ENCODE data around the gene VEGFA. TPM values are rescaled to one million over a fixed set of nuclear protein-coding genes. Genes with fewer than 3 reads are reported as not detected.
"Not testable (repeated sequence)": the region's sequence is repeated elsewhere in the genome, so short reads cannot be mapped to it uniquely, and the experiment has no call there.

The VEGFA gene
- total RNA-seq, 1 donor from 2014 or later, result 23.1 TPM

DNA sequence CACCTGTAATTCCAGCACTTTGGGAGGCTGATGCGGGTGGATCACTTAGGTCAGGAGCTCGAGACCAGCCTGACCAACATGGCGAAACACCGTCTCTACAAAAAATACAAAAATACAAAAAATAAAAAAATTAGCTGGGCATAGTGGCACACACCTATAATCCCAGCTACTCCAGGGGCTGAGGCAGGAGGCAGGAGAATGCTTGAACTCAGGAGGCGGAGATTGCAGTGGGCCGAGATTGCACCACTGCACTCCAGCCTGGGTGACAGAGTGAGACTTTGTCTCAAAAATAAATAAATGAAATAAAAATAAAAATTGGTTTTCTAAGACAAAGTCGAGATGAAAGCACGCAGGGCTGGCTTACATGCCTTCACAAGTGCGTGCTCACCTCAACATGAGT lies 49.0 kb downstream of the VEGFA start:
- intact Hi-C loops (cut with micrococcal nuclease), result not testable (repeated sequence)

DNA sequence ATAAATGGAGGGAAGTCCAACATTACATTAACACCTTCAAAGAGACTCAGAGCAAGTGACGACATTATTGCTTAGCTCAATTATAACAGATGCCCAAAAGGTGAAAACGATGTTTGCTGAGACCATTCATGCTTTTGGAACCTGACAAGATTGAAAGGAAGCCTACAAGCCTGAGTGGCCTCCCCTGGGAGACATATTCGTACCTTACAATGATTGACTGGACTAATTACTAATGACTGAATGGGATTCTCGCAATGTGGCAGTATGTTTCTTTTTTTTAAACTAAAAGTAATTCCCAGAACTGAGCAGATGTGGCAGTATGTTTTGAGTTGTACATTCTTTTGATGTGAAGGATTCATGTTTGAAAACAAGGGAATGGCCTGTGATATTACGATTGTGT lies 49.9 kb downstream of the VEGFA start:
- intact Hi-C loops (cut with micrococcal nuclease), result no loop called here

DNA sequence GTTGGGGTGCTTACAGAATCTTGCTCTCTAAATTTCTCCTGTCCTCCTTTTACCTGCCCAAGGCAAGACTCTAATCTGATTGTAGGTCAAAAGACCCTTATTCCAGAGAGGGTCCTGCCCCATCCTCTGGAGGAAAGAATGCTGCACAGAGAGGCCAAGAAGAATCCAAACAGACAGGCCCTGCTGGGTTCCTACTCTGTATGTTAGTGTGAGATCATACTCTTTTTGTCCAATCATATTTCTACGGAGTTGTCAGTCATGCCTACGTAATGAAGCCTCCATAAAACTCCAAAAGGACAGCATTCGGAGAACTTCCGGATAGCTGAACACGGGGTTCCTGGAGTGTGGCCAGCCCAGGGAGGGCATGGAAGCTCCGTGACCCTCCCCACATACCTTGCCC lies 50.5 kb downstream of the VEGFA start:
- intact Hi-C loops (cut with micrococcal nuclease), result no loop called here

DNA sequence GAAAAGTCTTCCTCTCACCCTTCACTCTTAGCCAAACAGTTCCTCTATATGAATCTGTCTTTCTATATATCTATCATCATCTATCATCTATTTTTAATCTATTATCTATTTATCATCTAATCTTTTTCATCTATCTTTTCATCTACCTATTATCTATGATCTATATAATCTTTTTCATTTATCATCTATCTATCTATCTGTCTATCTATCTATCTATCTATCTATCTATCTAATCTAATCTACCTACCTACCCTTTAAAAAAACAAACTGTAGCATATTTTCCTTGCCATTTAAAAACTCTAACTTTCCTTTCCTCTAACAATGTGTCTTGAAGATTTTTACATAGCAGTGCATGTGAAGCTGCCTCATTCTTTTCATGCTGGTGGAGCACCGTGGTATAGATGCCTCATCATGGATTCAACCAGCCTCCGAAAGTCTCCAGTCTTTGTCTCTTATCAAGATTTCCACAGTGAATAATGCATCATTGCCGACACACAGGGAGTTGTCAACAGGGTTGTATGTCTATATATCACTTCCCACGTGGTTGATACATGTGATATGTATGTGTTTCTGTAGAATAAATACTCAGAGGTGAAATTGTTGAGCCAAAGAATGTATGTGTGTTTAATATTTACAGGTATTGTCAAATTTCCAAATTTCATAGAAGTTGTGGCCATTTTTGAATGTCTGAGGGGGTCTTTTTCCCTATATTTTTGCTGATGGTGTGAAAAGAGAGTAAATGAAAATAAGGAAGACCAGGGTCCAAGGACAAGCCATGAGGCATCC lies 51.3 kb downstream of the VEGFA start:
- intact Hi-C loops (cut with micrococcal nuclease), result no loop called here

DNA sequence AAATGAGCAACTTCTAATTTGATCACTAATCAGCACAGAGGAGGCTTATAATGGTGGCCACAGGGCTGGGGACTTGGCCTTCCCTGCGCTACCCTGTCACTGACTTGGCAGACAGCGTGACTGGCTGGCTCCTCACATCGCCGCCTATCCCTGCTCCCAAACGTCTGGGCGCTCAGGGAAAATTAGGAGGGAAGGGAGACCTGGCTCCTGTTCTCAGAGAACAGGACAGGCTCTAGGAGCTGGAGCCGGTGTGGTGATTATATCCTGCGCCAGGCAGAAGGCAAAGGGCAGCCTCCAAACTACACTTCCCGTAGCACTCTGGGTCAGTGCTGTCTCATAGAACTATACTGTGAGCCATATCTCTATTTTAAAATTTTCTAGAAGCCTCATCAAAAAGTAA lies 53.4 kb downstream of the VEGFA start:
- intact Hi-C loops (cut with micrococcal nuclease), result no loop called here

DNA sequence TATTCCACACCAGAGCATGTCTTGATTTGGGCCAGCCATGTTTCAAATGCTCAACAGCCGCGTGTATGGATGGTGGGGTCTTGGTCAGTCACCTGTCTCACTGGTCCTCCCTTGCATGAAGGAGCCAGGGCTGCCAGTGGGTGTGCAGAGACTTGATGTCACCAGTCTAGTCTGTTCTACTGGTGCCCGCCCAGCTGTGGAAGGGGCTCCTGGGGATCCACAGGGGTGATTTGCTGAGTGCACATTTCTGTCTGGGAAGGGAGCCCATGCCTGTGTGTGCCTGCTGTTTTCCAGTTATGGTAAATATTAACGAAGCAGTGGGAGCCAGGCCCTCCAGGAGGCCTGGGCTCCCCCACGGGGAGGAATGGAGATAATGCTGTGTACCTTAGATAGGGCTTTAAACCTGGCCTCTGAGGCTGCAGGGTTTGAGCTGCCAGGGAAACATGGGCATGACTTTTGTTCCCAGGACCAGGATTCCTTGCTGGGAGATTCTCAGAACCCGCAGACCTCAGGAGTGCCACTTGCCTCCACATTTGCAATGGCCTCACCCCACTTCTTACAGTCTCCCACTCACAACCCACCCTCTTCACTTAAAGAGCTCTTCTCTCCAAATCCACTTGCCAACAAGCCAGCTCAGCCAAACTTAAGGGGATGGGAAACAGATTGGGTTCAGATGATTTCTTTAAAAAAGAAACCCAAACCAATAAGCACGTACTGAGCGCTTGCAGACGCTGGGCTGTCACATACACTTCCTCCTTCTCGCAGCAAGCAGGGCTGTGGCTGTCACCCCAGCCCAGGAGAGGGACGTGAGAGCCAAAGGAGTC lies 54.1 kb downstream of the VEGFA start:
- intact Hi-C loops (cut with micrococcal nuclease), result no loop called here

DNA sequence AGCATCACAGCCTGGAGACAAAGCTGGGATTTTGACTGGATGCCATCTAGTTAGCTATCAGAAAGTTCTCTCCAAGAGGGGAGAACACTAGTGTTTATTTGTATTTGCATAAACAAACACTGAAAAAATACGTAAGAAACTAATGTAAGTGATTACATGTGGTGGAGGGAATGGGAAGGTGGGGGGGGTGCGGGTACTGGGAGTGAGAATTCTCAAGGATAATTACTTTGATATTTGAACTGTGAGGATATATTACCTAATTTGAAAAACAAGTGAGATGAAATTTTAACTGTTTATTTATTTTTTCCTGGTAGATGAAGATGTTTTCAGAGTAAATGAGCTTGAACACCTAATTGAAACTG lies 54.7 kb downstream of the VEGFA start:
- intact Hi-C loops (cut with micrococcal nuclease), result no loop called here

DNA sequence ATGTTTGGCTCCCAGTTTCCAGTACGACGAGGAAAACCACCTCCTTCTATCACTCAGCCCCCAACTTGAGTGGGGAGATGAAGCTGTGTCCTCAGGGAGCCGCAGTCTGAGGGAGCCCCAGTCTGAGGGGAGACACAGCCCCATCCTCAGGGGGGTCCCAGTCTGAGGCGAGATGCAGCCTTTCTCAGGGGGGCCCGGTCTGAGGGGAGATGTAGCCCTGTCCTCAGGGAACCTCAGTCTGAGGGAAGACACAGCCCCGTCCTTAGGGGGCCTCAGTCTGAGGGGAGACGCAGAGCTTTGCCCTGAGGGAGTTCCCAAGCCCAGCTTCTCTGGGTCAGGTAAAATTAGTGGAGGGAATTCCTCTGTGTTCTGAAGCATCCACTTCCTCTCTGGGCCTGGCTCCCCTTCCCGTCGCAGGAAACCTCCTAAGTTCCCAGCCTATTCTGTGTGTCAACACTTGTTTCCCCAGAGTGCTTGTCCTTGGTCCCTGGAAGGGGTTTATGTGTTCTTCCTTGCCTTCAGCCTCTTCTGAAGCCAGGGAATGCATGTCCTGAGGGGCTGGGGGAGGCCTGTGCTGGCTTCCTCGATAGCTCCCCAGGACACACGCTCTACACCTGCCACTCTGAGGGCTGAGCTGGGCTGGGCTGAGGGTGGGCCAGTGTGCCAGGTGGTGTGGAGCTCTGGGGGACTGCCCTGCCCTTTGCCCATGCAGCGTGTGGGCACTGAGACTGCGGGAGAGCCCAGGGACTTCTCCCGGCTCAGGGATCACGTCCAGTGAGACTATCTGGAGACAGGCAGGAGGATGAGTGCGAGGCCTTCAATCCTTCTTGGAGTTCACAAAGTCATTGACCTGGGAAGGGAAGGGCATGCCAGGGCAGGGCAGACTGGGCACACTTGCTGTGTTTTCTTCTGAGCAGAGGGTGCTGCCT lies 55.4 kb downstream of the VEGFA start:
- intact Hi-C loops (cut with micrococcal nuclease), result no loop called here

DNA sequence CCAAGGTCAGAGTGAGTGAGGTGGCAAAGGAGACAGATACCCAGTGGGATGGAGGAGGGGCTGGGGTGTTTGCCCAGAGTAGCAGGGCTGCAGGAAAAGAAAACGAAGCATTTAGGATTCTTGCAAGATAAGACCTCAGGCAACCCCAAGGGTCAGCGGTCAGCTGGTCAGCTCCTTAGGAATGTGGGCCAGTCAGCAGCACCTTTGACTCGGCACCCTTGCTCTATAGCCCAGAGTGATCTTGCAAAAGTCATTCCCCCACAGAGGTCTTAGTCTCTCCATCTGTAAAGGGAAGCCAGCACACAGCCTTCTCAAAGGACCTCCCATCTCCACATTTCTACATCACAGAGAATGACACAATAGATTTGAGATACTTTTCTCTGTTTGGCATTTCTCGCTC lies 56.7 kb downstream of the VEGFA start:
- intact Hi-C loops (cut with micrococcal nuclease), result no loop called here

DNA sequence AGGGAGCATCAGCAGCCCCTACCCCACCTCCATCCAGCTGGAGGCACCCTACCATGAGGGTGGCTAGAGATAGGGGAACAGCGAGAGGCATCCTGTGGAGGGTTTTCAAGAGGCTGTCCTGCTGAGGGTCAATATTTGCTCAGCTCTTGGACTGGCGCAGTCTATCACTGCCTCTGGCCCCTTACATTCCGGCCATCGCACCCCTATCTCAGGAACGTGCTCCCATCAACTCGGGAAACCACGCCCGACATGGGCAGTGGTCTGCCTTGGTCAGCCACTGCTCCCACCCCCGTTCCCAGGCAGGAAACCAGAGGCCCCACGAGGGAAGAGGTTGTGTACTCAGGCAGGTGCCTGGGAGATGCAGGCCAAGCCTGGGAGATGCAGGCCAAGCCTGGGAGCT lies 57.9 kb downstream of the VEGFA start:
- intact Hi-C loops (cut with micrococcal nuclease), result no loop called here

DNA sequence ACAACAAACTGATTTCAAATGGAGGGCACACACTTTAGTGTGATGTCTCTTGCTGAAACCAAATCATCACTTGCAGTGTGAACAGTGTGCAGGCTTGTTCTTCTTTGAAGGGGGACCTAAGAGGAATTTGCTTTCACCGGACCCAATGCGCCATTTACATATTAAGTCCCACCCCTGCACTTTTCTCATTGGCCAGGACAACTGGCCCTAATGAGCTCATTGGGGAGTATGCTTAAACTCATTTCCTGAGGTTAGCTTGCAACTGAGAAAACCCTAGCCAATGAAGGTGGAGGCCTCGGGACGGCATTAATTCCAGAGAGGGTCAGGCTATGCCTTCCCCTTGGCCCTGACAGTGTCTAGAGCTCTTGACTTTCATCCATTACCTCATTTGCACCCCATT lies 58.7 kb downstream of the VEGFA start:
- intact Hi-C loops (cut with micrococcal nuclease), result no loop called here

DNA sequence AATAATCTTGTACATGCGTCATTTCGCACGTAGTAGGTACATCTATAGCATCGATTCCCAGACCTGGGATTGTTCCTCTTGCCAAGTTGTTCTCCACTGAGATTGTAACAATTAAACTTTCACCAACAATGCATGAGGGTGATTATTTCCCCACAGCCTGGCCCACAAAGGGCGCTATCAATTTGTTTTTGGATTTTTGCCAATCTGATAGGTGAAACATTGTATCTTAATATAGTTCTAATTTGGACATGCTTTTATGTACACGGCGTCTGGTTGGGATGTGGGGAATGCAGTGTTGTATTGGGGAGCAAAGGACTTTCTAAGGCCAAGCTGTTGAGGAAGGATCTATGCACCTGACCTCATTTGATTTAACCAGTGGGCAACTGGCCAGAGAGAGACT lies 59.5 kb downstream of the VEGFA start:
- intact Hi-C loops (cut with micrococcal nuclease), result no loop called here

DNA sequence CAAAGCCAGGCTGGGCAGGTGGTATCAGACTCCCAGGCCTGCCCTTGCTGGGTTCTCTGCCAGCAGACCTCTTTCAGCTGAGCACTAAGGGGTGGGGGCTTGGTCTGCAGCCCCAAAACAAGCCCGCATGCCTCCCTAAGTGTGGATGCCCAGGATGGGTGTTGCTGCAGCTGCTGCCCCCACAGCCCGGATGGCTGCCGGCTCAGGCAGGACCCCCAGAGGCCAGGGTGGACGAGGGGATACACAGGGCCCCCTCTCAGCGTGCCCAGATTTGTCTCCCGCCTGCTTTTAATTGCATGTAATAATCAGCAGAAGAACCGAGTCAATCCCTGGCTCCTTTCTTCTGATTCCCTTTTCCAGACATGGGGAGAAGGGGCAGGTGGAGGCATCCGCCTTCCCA lies 60.8 kb downstream of the VEGFA start:
- intact Hi-C loops (cut with micrococcal nuclease), result no loop called here

DNA sequence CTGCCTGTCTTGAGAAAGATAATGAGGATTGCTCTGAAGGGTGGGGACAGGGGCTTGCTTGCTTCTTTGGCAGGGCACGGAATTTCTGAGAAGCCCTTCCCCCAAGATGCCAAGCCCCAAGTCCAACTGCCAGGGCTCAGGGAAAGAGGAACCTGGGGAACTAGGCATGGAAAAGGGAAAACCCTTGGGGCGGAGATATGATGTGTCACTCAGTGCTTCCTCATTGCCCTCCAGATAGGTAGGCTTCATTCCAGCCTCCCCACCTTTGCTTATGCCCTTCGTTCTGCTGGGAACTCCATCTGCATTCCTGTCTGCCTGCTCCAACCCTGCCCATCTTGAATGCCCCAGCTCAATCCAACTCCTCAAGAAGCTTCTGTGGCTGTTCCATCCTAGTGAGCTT lies 61.2 kb downstream of the VEGFA start:
- intact Hi-C loops (cut with micrococcal nuclease), result no loop called here

DNA sequence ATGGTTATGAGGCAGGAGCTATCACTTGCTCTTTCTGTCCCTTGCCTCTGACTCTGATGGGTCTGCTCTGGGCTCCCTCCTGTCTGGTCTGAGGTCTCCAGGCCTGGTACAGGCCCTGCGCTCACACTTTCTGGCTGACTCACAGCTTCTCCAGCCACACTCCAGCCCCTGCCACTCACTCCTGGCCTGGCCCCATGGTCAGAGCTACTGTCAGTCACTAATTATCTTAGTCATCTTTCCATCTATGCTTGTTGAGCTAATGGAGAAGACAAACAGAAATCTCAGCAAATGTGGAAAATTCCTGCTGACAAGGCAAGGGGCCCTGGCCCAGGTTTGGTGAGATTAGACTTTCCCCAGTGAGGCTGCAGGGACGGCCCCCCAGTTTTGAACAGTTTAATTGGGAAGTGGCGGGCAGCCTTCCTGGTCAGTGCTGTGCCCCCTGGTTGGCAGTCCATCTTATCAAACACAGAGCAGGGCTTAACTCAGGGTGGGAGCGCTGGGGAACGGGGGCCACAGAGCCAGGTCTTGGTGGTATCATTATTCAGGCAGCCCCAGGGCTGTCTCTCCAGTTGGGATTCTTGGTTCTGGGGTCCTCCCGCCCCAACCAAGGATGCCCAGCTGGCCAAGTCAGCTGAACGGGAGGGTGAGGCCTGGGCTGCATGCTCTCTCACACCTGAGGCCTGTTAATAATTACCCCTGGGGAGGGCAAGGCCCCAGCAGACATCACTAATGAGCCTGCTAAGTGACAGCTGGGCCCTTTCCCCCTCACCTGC lies 63.4 kb downstream of the VEGFA start:
- intact Hi-C loops (cut with micrococcal nuclease), result no loop called here

DNA sequence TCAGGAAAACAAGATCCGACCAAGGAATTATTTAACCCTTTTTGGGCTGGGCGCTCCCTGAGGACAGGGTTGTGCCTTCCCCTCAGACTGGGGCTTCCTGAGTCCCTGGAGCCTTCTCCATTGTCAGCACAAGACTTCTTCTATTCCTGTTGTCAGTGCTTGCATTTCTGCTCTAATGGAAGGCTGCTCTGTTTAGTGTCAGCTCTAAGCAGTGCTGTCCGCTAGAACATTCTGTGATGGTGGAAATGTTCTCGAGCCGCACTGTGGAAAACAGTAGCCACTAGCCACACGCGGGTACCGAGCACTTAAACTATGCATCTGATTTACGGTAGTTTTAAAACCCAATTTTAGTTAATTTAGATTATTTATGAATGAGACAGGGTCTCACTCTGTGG lies 64.0 kb downstream of the VEGFA start:
- intact Hi-C loops (cut with micrococcal nuclease), result no loop called here

DNA sequence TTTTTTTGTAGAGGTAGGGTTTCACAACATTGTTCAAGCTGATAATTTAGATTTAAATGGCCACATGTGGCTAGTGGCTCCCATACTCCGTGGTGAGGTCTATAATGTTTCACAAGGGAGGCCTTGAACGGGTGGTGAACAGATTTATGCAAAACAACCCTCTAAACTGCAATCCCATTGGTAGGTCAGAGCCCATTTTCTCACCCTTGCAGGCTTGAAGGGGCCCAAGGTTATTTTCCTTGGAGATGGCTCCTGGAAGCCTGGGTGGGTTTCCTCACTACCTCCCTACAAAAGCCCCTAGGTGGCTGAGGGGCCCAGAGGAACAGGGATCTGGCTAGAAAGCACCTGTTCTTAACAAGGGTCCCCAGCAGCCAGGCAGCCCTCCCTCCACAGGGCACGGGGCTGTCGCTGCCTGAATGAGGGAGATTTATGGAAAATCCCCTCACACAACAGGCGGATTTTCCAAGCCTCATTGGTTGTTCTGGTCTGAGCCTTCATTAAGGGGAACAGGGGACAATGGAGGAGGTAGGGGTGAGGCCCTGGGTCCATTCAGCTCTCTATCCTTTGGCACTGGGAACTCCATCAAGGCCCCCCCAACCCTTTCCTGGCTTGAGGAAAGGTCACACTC lies 64.6 kb downstream of the VEGFA start:
- intact Hi-C loops (cut with micrococcal nuclease), result no loop called here

DNA sequence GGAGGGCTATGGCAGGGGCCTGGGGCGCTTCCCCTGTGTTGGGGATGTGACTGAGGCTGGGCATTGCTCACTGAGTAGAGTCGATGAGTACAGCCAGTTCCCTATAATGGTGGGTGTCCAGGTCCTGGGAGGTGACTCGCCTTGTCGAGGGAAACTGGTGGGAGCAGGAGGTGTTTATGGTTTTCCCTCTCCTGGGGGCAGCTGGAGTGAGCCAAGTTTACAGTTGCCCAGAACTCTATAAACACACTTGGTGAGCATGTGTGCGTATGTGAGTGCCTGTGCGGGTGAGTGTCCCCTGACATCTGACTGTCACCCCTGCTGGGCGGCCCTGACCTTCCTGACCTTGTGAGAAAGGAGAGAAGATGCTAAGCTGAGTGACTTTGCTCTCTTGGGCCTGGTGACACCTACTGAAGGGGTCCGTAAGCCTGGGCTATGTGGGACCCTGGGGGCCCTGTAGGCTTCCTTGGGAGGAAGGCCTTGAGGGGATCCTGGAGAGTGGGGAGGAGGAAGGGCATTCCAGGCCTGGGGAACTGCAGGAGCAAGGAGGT lies 65.9 kb downstream of the VEGFA start:
- intact Hi-C loops (cut with micrococcal nuclease), result no loop called here
